GM20000 (cell line): ENCODE measurements around the gene ZFP42.

Source experiments
- DNase-seq: peaks from one replicate; pipeline ENCODE4 v3.0.0; 2012; ENCODE audit warnings: low spot score
- TF ChIP-seq, protein P1 (sequence below): IDR thresholded peaks from 2 replicates; pipeline ENCODE4 v1.5.1; 2012; ENCODE audit warnings: mild to moderate bottlenecking, control low read depth; ENCODE audit errors: extremely low read depth, missing control alignments

The ZFP42 gene

DNA sequence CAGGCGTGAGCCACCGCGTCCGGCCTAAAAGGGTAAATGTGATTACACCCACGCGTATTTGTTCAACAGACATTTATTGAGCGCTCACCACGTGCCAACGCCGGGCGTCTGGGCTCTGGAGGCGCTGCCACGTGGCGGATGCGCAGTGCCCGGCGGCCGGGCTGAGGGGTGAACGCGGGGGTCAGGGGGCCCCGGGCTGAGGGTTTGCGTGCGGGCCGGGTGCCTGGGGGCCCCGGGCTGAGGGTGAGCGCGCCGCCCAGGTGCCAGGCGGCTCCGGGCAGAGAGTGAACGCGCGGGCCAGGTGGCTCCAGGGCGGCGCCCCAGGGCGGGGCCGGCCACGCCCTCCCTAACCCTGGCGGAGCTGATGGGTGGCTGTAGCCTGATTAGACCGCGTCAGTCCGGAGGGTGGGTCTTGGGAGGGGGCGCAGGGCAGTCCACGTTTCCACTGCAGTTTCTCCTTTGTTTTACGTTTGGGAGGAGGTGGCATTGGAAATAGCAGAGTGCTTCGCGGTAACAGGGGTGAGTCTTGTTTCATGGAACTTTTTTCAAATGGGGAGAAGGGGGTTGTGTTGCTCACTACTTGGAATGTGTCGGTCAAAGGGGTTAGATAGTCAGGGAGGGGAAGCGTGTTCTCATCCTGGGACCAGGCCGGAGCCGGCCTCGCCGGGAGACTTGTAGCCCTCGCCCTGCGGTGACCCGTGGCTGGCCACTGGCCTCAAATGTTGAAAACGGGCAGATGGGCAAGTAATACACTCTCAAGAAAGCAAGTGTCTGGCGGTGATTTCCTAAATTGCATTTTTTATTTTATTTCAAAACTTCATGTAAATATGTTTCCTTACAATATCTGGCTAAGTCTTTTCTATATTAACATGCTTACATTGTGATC, at the start of gene ZFP42:
Gene ZFP42 (plus strand): TSS at position 450 of the 886 bp plus-strand sequence. CDS start 7,037 bp downstream, outside the sequence.
- no peak for DNase-seq
- TF ChIP-seq, protein P1, sequence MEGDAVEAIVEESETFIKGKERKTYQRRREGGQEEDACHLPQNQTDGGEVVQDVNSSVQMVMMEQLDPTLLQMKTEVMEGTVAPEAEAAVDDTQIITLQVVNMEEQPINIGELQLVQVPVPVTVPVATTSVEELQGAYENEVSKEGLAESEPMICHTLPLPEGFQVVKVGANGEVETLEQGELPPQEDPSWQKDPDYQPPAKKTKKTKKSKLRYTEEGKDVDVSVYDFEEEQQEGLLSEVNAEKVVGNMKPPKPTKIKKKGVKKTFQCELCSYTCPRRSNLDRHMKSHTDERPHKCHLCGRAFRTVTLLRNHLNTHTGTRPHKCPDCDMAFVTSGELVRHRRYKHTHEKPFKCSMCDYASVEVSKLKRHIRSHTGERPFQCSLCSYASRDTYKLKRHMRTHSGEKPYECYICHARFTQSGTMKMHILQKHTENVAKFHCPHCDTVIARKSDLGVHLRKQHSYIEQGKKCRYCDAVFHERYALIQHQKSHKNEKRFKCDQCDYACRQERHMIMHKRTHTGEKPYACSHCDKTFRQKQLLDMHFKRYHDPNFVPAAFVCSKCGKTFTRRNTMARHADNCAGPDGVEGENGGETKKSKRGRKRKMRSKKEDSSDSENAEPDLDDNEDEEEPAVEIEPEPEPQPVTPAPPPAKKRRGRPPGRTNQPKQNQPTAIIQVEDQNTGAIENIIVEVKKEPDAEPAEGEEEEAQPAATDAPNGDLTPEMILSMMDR = no peak

DNA sequence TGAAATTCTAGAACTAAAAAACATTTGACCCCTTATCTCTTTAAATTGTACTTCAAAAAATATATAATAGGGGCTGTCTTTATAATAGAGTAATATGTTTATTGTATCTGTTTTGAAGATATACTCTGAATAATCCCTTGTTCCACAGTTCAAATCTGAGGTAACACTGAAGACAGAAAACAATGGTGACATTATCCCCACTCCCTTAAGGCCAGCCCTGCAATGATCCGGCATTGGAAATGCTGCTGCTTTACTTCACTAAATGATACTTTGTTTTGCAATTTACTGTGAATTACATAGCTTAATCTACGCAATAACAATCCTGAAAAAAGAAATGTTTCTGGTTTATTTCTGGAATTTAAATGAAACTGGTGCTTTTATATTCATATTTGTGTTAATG, 34.4 kb upstream of the ZFP42 start:
- TF ChIP-seq, protein P1 = no peak
- no peak for DNase-seq

DNA sequence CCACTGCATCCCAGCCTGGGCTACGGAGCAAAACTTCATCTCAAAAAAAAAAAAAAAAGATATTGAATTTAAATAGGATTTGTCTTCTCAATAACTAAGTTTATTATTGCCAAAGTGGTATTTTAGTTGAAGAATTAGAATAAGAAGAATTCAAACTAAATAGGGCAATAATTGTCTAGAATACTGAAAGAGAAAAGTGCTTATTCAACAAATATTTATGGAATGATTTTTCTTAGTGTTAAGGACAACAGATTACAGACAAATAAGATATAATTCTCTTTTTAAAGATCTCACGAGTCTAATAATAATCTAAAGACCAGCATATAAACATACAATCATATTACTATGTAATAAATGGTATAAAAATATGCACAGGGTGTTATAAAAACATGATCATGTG, 33.6 kb upstream of the ZFP42 start:
- no peak for DNase-seq
- TF ChIP-seq, protein P1 = no peak

DNA sequence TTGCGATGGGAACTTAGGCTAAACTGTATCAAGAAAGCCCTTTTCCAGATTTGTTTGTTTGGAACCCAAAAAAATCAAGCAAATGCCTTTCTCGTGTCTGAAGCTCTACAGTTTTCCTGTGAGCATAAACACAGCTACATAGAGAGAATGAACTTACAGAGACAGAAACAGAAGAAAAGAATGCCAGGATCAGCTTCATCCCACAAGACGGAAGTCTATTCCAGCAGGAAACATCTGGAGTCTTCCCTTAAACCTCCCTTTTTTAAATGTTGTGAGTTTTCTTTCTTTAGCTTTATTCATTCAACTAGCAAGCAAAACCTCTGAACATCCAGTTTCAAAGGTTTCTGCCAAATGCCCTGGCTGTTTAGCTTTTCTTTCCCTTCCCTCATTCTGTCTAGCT, 32.6 kb upstream of the ZFP42 start:
- no peak for DNase-seq
- TF ChIP-seq, protein P1 = no peak

DNA sequence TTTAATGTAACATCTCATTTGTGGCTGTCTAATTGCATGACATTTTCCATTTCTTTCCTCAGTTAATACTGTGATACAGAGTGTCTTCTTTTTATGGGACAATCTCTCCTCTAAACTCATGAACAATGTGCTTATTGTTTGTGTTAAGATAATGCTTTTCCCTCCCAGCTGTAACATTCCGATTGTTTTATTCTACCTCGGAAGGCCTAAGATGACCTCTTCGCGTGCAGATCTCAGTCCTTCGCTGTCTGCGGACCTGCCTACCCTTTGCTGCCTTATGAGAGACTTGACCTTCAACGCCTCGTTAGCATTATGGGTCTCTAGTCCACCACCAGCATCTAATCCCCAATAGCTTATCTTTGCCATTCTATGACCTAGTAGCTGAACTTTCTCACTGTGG, 29.8 kb upstream of the ZFP42 start:
- DNase-seq = no peak
- TF ChIP-seq, protein P1 = no peak

DNA sequence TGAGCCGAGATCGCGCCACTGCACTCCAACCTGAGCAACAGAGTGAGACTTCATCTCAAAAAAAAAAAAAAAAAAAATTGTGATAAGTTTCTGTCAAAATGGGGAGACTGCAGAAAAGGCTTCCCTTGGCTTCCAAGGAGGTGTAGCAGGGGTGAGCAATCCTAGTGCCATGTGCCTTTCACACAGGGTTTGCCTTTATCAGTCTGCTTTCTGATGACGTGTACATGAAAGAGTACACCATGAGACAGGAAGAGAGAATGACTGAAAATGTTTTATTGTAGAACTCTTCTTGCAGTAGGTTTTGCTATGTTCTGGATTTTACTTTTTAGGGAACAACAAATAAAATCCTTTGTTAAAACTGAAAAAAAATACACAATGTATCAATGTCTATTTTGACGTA, 23.4 kb upstream of the ZFP42 start:
- no peak for DNase-seq
- TF ChIP-seq, protein P1 = no peak

DNA sequence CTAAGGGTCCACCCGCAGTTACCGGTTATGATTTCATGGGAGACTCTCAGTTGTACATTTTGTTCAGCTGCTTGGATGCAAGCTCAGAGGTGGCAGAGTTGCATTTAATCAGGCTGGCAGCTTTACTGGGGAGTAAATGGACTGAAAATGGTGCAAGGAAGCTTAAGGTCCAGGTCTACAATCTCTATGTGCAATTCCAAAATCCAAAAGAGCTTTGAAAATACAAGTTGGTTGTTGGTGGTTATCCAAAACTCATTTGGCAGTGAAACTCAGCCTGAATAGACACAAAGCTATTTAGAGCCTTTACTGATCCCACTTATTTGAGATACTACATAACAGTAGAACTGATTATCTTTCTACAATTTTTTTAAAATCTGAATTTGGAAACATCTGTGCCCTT, 11.8 kb upstream of the ZFP42 start:
- no peak for DNase-seq
- TF ChIP-seq, protein P1 = no peak
